Measurements from ENCODE around the gene KCNAB1. TPM values are rescaled to one million over a fixed set of nuclear protein-coding genes. Genes with fewer than 3 reads are reported as not detected.

The KCNAB1 gene
- polyA plus RNA-seq, 1 donor (not counting 4 experiments of a cell fraction or from before 2014, with no cell fraction given): 0.03 TPM

DNA sequence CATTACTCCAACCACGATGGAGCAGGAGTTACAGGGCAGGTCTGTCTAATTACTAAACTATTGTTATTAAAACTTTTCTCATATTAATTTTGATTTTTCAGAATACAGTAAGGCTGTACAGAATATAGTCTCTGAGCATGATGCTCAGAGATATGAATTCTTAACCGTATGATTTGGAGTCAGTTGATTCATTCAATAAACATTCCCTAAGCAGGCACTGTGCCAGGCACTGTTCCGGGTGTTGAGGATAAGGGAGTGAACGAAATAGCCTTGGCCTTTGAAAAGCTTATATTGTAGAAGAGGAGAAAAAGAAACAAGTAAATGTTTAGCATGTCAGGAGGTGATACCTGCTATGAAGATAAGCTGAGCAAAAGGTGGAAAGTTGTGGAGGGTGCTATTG, 187.3 kb downstream of the KCNAB1 start:
- DNase-seq (ENCODE audit: low read depth, low spot score) (no peak), FAIRE-seq (no peak)
- H3K27me3 ChIP-seq (ENCODE audit: control insufficient read depth, extremely low read depth, insufficient read depth, low read length): no peaks in the 10 kb centered on the region
- H3K9ac ChIP-seq (ENCODE audit: control insufficient read depth, extremely low read depth, insufficient read depth, low read length): no peak overlapping the region
- no peak for TF ChIP-seq EZH2 (IDR thresholded peaks at IDR 0.05; ENCODE audit: low read length)
- TF ChIP-seq, protein P1, sequence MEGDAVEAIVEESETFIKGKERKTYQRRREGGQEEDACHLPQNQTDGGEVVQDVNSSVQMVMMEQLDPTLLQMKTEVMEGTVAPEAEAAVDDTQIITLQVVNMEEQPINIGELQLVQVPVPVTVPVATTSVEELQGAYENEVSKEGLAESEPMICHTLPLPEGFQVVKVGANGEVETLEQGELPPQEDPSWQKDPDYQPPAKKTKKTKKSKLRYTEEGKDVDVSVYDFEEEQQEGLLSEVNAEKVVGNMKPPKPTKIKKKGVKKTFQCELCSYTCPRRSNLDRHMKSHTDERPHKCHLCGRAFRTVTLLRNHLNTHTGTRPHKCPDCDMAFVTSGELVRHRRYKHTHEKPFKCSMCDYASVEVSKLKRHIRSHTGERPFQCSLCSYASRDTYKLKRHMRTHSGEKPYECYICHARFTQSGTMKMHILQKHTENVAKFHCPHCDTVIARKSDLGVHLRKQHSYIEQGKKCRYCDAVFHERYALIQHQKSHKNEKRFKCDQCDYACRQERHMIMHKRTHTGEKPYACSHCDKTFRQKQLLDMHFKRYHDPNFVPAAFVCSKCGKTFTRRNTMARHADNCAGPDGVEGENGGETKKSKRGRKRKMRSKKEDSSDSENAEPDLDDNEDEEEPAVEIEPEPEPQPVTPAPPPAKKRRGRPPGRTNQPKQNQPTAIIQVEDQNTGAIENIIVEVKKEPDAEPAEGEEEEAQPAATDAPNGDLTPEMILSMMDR (optimal IDR thresholded peaks at IDR 0.05 in 1 of 3, IDR thresholded peaks at IDR 0.05 in 1 of 3, conservative IDR thresholded peaks at IDR 0.05 in 1 of 3; ENCODE audit: extremely low read depth in 1 of 3, insufficient read depth in 2 of 3, low read length in 3 of 3): no peak
- dilution Hi-C loops (cut with MboI; ENCODE audit: extremely low pct_ligation_motif_present, low sequenced_read_pairs): no loop called here
- no peaks in the 10 kb centered on the region for H3K36me3 ChIP-seq (ENCODE audit: control insufficient read depth in 2 of 2, extremely low read depth in 1 of 2, insufficient read depth in 2 of 2, low read length in 2 of 2)
- H3K4me2 ChIP-seq (ENCODE audit: control insufficient read depth, extremely low read depth, insufficient read depth, low read depth, low read length): no peak overlapping the region
- no peak overlapping the region for H3K4me3 ChIP-seq (ENCODE audit: control insufficient read depth in 2 of 3, extremely low read depth in 1 of 3, insufficient read depth in 2 of 3, low read depth in 1 of 3, low read length in 3 of 3)
- H4K20me1 ChIP-seq (ENCODE audit: control insufficient read depth, extremely low read depth, insufficient read depth, low read length): no peaks in the 10 kb centered on the region
- H3K4me1 ChIP-seq (ENCODE audit: control insufficient read depth, extremely low read depth, insufficient read depth, low read length): peaks cover 4% of the 10 kb centered on the region
- no peaks in the 10 kb centered on the region for H3K9me3 ChIP-seq (ENCODE audit: control insufficient read depth, low read depth, low read length)
- no peak overlapping the region for H2AFZ ChIP-seq (ENCODE audit: control insufficient read depth, low read length)
- no peaks in the 10 kb centered on the region for H3K9me1 ChIP-seq (ENCODE audit: control insufficient read depth, extremely low read depth, insufficient read depth, low read length)
- H3K27ac ChIP-seq (ENCODE audit: control insufficient read depth, insufficient read depth, low read length): no peak overlapping the region
- H3K79me2 ChIP-seq (ENCODE audit: control insufficient read depth, insufficient read depth, low read length): no peaks in the 10 kb centered on the region

DNA sequence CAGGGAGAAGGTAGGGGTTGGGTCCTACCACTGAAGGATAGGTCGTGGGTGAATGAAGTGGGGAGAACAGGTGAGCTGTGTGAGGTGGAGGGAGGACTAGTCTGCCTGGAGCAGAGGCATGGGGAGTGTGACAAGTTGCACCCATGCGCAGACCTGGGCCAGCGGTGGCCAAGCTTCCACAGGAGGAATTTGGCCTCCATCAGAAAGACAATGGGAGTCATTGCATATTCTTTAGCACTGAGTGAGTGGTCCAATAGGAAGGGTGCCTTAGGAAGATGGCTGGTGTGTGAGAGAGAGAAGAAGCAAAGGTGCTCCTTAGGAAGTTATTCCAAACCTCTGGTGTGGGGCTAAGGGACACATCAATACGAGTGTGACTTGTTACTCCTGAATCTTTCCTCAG, 191.1 kb downstream of the KCNAB1 start:
- Histone ChIP-seq H3K27ac (ENCODE audit: control insufficient read depth, insufficient read depth, low read length) (no peak overlapping the region), H3K9ac (ENCODE audit: control insufficient read depth, extremely low read depth, insufficient read depth, low read length) (no peak overlapping the region), H3K79me2 (ENCODE audit: control insufficient read depth, insufficient read depth, low read length) (no peaks in the 10 kb centered on the region), H3K4me2 (ENCODE audit: control insufficient read depth, extremely low read depth, insufficient read depth, low read depth, low read length) (no peak overlapping the region), H3K9me1 (ENCODE audit: control insufficient read depth, extremely low read depth, insufficient read depth, low read length) (no peaks in the 10 kb centered on the region), H3K36me3 (ENCODE audit: control insufficient read depth in 2 of 2, extremely low read depth in 1 of 2, insufficient read depth in 2 of 2, low read length in 2 of 2) (no peaks in the 10 kb centered on the region), H2AFZ (ENCODE audit: control insufficient read depth, low read length) (no peak overlapping the region), H4K20me1 (ENCODE audit: control insufficient read depth, extremely low read depth, insufficient read depth, low read length) (no peaks in the 10 kb centered on the region), H3K9me3 (ENCODE audit: control insufficient read depth, low read depth, low read length) (no peaks in the 10 kb centered on the region), H3K27me3 (ENCODE audit: control insufficient read depth, extremely low read depth, insufficient read depth, low read length) (no peaks in the 10 kb centered on the region), H3K4me3 (ENCODE audit: control insufficient read depth in 2 of 3, extremely low read depth in 1 of 3, insufficient read depth in 2 of 3, low read depth in 1 of 3, low read length in 3 of 3) (no peak overlapping the region), H3K4me1 (ENCODE audit: control insufficient read depth, extremely low read depth, insufficient read depth, low read length) (peaks cover 16% of the 10 kb centered on the region)
- FAIRE-seq (no peak), DNase-seq (ENCODE audit: low read depth, low spot score) (no peak)
- TF ChIP-seq, protein P1 (optimal IDR thresholded peaks at IDR 0.05 in 1 of 3, IDR thresholded peaks at IDR 0.05 in 1 of 3, conservative IDR thresholded peaks at IDR 0.05 in 1 of 3; ENCODE audit: extremely low read depth in 1 of 3, insufficient read depth in 2 of 3, low read length in 3 of 3): no peak
- no peak for TF ChIP-seq EZH2 (IDR thresholded peaks at IDR 0.05; ENCODE audit: low read length)
- dilution Hi-C loops (cut with MboI; ENCODE audit: extremely low pct_ligation_motif_present, low sequenced_read_pairs): no loop called here

Measured in keratinocyte (primary cell).